Measurements from ENCODE around the gene CACNA1D.

Gene CACNA1D

GRCh38 chr3:53787016-53787415 is 292.6 kb downstream of the CACNA1D start:
- no peak for DNase-seq (ENCODE audit: low read depth in 2 of 2)

- DNase-seq (ENCODE audit: low read depth in 2 of 2): no peak
These were observed 293.6 kb downstream of the CACNA1D start for GRCh38 chr3:53788038-53788437.

DNA sequence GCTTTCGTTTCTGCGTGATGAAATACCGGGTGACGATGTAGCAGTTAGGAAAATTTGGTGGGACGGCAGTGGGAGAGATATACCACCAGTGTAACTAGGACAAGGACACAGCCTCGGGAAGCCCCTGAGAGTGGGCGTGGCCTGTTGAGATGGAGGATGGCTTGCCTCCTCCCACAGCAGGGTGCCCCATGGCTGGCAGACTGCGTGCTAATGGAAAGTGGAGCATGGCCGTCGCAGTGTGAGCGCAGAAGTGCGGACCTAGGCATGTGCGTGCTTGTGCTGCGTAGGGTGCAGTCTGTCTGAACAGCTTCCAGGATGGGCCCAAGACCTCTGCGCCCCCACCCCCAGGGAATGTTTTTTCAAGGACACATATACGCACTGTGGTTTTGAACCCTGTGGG is 295.0 kb downstream of the CACNA1D start:
- no peak for DNase-seq (ENCODE audit: low read depth in 2 of 2)

GRCh38 chr3:53790470-53790869 is 296.1 kb downstream of the CACNA1D start:
- DNase-seq (ENCODE audit: low read depth in 2 of 2): no peak

DNA sequence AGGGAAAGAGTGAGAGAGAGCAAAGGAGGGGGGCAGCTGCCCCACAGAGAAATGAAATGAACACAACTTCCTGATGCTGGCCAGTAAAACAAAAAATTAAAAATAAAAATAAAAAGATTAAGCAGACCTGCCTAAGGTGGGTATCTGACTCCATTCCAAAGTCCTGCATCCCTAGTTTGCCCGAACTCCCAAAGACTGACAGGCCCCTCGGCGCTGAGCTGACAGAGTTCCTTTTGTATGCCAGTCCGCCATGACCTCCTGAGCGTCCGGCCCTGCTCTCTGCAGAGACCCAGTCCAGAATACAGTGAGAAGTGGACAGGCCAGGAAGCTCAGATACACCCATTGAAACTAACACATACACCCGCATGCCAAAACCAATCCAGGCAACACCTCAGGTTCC is 296.9 kb downstream of the CACNA1D start:
- no peak for DNase-seq (ENCODE audit: low read depth in 2 of 2)

- no peak for DNase-seq (ENCODE audit: low read depth in 2 of 2)
These were observed 298.5 kb downstream of the CACNA1D start for GRCh38 chr3:53792866-53793265.

DNA sequence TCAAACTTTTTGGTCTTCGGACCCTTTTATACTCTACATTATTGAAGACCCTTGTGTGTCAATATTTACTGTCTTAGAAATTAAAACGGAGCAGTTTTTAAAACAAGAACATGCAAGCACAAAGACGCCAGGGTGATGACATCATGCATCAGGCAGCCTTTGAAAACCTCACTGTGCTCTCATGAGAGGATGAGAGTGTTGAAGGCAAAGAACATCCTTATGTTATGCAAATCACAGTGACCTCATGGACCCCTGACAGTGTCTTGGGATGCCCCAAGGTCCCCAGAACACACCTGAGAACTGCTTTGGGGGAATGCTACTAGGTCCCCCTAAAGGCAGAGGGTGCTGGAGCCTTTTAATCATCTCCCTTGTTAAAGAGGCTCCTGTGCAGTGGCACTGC is 300.2 kb downstream of the CACNA1D start:
- no peak for DNase-seq (ENCODE audit: low read depth in 2 of 2)

DNA sequence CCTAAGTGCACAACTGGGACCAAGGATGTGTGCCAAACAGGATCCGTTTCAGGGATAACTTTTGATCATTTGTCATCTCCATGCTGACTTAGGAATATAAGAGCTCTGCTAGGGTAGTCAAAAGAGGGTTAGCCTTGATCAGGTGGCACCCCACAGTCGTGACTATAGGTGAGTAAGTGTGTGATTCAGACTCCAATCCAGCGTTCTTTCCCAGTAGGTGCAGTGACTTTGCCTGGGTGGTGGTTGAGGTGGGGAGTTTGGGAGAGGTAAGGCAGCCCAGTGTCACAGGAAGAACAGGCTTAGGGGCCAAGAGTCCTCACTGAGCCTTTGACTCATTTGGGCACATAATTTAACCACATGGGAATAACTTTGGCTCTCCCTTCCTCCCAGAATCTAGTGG is 300.8 kb downstream of the CACNA1D start:
- DNase-seq (ENCODE audit: low read depth in 2 of 2): no peak

DNA sequence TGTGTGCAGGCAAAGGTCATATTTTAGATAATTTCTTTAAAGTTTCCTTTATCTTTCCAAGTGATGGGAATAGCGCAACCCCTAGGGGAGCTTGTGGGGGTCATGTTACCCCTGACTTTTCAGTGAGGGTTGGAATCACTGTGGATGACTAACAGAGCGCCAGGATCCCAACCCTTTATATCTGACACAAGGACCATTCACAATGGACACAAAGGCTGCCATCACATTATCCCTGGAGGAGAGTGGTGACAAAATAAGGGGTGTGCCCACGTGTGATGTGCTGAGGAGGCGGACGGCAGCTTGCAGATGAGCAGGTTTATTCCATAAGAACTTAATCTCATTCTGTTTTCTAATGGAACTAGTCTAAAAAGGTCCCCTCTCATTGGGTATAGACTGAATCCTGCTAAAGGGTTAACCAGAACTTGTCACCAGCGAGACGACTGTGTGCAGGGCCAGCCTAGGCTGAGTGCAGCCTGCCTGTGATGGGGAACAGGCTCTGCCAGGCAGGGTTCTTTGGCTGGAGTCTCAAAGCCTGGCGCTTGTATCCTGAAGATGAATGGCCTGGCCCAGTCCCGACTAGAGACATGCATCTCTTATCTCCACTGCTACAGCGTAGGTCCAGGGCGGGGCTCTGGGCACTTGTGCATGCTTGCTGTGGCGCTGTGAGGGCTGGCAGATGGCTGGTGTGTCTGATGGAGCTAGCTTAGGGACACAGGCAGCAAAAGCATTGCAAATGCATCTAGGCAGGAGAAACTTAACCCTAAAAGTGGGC is 301.6 kb downstream of the CACNA1D start:
- DNase-seq (ENCODE audit: low read depth in 2 of 2): no peak

DNA sequence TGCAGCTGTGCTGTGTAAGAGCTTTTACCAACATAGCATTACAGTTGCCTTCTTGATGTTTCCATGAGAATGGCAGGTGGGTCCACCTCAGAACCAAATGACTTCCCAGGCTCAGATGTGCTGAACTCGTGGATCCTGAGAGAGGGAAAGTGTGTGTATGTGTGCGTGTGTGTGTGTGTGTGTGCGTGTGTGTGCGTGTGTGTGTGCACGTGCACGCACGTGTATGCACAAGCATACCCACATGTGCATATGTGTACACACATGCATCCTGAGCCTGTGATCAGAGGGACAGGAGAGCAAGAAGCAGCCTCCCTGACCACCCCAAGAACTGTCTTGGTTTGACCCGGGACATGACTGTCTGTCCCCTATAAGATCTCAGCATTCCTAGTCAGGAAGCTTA is 303.7 kb downstream of the CACNA1D start:
- no peak for DNase-seq (ENCODE audit: low read depth in 2 of 2)

GRCh38 chr3:53799338-53799865 is 305.0 kb downstream of the CACNA1D start:
- no peak for DNase-seq (ENCODE audit: low read depth in 2 of 2)

- DNase-seq (ENCODE audit: low read depth in 2 of 2): no peak
These were observed 305.9 kb downstream of the CACNA1D start for GRCh38 chr3:53800041-53800906.

DNA sequence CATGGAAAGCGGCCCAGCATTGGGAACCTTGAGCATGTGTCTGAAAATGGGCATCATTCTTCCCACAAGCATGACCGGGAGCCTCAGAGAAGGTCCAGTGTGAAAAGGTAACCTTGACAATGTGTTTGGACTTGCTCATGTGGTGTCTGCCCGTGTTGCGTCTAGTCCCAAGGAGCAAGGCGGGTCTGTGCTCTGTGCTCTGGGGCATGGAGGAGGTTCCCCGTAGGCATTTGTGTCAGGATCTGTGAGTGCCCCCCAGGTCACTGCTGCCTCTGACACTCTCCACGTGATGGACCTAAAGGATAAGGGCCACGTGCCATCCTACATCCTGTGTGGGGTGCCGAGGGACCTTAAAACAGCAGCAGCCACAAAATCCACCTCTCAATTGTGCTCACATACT is 306.9 kb downstream of the CACNA1D start:
- DNase-seq (ENCODE audit: low read depth in 2 of 2): no peak

DNA sequence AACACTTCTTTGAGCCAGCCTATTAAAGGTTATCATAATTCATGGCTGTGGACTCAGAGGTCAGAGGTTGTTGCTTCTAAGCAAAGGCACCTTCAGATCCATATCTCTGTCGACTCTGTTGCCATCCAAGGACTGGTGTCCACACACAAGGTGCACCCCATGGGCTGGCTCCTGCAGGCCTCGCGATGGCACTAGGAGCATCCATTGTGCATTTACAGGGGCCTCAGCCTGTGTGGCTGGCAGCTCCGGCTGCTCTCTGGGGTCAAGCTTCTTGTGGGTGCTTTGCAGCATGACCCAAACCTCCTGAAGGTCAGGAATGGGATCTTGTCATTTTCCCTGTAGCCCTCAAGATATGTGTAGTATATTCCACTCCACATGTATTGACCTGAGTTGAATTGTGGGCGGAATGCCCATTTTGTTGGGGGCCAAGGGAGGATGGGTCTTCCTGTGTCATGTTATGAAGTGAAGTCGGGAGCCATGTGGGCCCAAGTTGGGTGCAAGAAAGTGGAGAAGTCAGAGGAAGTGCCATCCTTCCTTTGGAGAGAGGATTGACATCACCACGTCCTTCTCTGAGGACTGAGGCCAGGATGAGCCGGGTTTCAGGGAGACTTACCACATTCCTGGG is 308.0 kb downstream of the CACNA1D start:
- no peak for DNase-seq (ENCODE audit: low read depth in 2 of 2)

- DNase-seq (ENCODE audit: low read depth in 2 of 2): no peak
These were observed 308.9 kb downstream of the CACNA1D start for GRCh38 chr3:53803124-53803815.

- no peak for DNase-seq (ENCODE audit: low read depth in 2 of 2)
These were observed 309.6 kb downstream of the CACNA1D start for GRCh38 chr3:53803816-53804695.

- DNase-seq (ENCODE audit: low read depth in 2 of 2): no peak
These were observed 310.5 kb downstream of the CACNA1D start for GRCh38 chr3:53804697-53805462.

DNA sequence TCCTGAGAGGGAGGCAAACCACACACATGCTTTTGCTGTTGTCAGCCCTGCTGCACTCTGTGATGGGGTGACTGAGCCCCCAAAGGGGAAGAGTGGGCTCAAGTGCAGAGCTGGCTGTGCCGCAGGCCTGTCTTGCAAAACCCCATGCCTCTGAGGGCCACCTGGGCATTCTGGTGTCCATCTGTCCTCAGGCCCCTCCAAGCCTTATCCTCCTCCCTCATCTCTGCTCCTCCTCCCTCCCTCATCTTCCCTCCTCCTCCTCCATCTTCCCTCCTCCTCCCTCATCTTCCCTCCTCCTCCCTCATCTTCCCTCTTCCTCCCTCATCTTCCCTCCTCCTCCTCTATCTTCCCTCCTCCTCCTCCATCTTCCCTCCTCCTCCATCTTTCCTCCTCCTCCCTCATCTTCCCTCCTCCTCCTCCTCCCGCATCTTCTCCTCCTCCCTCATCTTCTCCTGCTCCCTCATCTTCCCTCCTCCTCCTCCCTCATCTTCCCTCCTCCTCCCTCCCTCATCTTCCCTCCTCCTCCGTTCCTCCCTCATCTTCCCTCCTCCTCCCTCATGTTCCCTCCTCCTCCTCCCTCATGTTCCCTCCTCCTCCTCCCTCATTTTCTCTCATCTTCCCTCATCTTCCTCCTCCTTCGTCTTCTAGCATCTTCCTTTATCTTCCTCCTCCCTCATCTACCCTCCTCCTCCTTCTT is 311.2 kb downstream of the CACNA1D start:
- no peak for DNase-seq (ENCODE audit: low read depth in 2 of 2)

All from stimulated activated CD8-positive, alpha-beta memory T cell treated with anti-CD3 and anti-CD28 coated beads, Interleukin-7, amount 100 ng/mL, for 1 hour (primary cell).